ENCODE data around the gene LLGL2.
"Not testable (repeated sequence)": the region's sequence is repeated elsewhere in the genome, so short reads cannot be mapped to it uniquely, and the experiment has no call there.

GRCh38 chr17:75477490-75477862, 48.0 kb upstream of the LLGL2 start:
- TF ChIP-seq CTCF (conservative IDR thresholded peaks at IDR 0.05 in 1 of 2, IDR thresholded peaks at IDR 0.05 in 1 of 2; ENCODE audit: low read depth in 1 of 2, low read length in 2 of 2); EZH2 (IDR thresholded peaks at IDR 0.05; ENCODE audit: low read length, missing control alignments): not testable (repeated sequence)
